NCI-H1105 treated with DMSO at 0.1 percent for 48 hours (cell line): ENCODE measurements around the gene KLF7.

Experiments
- DNase-seq: peaks from one replicate; lab custom pipeline; 2025; lab: John Stamatoyannopoulos, UW

Gene KLF7

DNA sequence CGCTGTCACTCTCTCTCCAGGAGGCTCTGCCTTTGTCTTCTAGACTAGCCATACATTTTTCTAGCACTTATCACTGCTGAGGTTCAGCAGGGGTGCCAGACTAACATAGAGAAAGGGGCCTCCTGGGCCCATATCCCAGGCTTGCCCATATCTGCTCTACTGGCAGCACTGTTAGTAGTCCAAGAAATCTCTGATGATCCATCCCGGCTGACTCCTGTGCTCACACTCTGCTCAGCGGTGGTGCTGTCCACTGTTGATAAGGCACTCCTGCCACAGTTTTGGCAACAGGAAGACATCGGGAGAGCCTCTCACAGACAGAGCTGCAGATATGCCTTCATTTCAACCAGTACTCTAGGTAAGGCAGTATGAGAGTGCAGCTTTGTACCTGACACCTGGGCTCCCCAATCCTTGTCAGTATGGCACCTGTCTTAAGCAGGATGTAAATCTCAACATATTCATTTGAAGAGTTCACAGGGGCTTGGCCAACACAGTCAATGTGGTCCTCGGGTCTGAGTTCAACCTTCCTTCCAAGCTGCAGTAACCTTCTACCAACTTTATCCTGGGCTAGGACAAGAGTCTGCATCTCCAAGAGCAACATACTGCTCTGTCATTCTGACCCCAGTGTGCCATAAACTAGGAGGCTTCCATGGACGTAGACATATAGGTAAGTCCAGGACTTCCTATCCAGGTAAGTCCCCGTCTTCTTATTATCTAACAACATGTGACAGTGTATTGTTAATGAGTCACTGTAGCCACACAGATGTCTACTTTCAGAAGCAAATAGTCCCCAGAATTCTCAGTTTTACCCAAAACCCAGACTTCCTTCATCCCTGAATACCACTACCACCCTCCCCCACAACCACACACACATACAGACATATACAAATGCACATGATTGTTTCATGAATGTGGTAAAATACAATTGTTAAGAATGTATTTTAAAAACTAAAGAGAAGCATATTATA, 16.2 kb downstream of the KLF7 start:
- DNase-seq = no peak

DNA sequence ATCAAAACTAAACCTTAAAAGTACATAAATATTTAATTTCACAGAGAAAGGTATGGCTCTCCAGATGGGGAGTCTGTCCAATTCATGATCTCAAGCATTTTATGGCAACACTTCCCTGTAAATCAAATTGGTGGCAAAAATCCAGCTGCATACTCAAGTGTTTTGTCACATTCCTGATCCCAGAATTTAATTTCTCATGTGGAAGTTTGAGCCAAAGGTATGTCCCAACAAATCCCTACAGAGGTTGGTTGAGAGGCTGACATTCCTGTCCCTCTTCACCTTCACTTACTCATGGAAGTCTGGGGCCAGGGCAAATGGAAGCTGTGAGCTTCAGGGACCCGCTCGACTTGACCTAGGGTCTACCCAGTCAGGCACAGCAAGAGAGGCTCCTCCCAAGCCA, 17.7 kb downstream of the KLF7 start:
- DNase-seq = peak; percentile 42

DNA sequence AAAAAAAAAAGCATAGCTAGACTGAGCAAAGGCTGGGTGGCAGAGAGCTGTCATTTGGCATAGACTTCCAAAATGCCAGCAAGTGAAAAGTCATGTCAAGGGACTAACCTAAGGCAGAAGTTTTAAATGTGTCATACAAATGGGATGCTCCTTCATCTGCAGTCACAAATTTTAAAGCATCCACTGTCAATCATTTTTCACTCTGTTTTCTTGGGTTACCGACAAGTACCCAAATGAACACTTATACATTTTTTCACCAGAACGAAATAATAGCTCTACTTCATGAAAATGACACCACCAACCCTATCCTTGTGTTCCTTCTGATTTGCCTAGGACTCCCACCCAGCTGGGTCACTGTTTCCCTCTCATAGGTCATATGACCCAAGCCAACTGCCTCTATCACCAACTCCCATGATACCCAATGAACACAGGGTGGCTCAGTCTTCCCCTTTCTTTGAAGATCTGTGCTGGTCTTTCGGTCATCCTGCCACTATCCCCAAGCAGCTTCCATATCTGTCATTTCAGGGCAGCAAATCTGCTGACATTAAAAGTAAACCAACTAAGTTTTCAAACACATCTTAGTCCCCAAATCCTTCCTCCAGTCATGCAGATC, 21.5 kb downstream of the KLF7 start:
- no peak for DNase-seq

DNA sequence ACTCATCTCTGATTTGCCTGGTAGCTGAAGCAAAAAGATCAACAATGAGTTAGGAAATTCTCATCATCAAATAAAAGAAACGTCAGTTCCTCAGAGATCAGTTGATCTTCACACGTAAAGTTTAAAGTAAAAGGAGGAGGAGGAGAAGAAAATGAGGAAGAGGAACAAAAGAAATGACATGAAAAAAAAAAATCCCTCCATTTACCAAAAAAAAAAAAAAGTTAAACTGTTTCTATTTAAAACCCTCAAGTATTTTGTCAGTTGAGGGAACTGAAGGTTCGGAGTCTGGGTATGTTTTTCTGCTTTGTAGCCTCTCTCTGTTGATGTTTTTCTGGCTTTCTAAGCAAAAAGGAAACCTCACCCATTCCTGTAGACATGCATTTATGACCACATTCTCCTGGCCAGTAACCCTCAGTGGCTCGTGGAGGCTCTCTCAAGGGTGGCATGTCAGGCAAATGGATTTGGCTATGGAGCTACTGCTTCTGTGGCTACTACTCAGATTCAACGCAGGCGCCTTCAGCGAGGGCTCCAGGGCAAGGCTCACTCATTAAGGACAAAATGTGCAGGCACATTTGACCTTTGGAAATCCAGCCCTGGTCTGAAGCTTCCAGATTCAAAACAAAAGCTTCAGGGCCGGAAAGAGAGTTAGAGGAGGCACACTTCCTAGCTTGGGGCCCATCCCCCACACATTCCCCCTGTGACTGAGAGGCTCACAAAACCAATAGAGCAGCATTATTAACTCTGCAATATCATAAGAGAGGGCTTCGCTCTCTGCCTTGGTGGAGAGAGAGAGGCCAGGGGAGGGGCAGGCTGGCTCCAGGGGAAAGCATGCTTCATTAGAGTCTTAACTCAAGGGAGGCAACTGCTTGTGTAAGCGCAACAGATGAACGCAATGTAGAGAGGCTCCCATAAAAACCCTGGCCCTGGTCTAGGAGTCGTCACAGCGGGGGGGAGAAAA, 22.3 kb downstream of the KLF7 start:
- no peak for DNase-seq

DNA sequence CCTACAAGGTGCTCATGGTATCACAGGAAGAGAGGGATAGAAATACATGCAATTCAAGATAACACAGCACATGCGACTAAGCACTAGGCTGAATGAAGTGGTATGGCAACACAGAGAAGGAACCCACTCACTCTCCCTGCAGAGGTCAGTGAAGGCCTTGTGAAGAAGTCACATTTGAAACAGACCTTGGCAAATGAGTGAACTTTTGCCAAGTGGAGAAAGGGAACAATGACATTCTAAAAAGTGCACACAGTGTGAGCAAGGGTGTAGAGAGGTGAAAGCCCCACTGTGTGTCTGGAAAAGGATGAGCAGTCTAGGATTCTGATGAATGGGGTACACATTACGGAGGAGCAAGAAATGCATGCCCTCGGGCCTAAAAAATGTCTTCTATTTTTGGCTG, 23.3 kb downstream of the KLF7 start:
- no peak for DNase-seq

DNA sequence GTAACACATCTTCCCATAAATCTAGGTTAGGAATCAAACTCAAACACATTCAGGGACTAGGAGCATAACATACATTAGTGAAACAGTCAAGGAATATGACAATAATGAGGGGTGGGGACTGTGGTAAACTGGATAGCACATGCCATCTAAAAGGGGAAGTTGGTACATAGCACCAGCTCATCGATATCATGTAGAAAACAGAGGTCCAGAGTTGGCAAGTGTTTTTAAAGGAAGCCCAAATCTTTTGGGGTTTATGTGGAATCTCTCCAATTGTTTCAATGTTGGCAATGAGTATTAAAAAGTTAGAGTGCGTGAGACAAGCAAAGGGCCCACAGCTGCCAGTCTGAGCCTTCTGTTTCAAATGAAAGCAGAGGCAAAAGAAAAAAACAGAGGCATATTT, 24.4 kb downstream of the KLF7 start:
- no peak for DNase-seq

DNA sequence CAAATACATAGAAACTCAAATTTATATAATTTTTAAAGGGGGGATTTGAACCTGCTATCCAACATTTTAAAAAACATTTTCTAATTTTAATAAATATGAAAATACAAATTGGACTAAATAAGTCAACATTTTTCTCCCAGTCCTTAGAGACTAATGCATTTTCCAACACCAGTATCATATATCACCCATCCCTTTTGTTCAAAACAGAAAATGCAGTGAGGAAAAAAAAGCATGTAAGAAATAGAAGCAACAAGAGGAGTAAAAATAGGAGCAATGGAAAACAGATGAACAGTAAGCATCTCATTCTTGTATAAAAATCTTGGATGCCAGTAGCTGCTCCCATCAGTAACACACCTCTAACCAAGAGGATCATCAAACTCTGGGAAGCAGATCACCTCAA, 25.5 kb downstream of the KLF7 start:
- no peak for DNase-seq

DNA sequence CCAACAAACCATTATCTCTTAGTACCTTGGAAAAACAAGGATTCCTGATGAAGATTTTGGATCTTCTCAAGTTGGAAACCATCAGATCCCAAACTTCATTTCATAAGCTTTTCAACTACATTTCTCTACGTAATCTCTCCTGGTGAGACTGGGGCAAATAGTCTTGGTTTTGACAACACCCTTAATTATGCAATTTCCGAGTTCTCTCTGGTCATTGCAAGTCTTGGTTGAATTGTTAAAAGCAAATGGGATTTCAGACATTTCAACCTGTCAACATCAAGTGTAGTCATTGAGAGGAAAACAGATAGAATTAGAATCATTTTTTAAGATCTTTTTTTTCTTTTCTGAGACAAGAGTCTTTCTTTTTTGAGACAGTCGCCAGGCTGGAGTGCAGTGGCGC, 26.2 kb downstream of the KLF7 start:
- DNase-seq = no peak

DNA sequence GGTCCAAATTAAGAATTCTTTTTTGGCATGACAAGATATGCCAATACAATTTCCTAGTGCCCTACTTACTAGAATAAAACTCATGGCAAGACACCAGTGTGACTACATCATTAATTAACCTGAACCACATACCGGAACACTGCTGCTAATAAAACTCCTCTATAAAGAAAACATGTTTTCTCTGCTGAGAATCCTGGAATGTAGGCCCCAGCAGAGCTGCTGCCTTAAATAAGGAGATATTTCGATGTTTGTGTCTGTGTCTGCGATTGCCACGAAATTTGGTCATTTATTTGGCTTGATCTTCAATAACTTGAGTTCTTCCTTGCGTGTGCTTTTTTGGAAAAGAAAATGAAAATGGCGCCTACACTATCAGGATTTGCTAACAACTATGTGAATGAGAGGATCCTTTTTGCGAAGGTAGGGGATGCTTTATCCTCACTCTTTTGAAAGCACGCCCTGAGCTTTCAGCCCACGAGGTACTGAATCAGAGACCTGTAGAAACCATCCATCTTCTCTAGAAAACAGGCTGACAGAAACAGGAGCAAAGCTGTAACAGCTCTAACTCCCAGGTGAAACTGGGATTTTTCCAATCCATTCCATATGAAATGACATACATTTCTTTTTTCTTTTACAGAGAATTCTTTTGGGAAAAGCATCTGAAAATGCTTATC, 27.0 kb downstream of the KLF7 start:
- no peak for DNase-seq

DNA sequence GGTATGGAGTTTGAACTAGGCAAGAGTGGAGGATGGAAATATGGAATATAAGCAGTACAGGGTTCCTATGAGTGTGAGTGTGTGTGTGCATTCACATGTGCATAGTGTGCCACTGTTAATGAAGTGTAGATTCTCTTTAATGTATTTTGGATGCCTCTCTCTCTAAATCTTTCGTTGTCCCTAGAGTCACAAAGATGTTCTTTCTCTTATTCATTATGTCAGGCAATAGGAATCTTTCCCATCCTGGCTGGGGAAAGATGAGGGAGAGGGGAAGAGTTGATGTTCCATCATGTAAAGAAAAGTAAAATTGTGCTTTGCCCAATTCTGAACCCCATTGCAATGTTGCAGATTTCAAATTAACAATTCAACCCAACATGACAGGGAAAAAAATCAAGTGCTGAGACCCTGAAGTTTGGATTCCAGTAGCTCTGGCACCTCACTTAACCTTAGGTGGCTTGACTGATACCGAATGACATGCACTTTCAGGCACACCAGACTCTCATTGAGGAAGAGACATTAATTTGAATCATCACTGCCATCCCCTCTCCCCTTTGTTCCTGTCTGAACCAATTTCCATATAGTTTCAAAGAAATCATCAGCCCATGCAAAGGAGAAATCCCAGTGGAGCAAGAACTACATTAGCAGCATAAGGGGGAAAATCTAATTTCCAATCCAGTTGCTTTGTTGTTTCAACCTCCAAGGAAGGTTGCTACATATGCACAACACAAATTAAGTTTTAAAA, 28.0 kb downstream of the KLF7 start:
- no peak for DNase-seq

DNA sequence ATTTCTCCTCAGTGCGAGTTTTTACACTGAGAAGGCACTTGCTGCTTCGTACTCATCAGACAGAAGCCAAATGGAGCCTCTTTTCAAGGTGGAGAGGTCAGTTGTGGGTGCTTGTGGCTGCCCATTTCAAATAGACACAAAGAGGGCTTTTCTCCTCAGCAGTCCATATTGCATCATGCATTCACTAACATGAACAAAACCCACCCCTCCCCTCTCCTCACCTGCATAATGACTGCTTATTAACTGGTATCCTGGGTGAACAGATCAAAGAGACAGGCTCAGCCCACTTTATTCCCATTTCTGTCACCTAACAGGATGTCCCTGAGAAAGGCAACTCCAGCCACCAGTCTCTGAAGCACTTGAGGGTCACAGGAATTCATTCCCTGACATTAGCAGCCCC, 28.9 kb downstream of the KLF7 start:
- DNase-seq = no peak

DNA sequence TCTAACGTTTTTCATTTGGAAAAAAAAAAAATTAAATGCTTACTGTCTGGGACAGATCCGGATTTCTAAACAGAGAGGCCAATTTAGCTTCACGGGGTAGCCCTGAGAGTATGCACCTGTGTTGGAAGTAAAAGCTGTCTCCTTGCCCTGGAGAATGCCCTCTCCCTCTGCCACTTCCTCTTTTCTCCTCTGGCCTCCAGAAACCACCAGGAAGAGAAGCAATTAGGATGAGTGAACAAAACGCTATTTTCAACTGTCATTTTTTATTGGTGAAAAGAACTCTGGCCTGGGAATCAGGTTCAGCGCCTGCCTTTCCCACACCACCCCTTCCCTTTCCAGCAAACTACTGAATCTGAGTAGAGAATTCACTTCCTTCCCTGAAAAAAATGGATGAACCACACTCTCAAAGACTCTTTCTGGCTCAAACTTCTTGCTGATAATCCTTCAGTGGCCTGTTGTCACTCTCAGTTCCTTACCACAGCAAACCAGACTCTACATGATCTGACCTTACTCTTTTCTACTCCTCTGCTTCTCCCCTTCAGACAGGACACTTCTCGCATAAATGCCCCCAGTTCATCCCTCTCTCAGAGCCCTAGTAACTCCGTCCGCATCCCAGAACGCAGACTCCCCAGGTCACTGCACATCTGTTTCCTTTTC, 29.8 kb downstream of the KLF7 start:
- no peak for DNase-seq

DNA sequence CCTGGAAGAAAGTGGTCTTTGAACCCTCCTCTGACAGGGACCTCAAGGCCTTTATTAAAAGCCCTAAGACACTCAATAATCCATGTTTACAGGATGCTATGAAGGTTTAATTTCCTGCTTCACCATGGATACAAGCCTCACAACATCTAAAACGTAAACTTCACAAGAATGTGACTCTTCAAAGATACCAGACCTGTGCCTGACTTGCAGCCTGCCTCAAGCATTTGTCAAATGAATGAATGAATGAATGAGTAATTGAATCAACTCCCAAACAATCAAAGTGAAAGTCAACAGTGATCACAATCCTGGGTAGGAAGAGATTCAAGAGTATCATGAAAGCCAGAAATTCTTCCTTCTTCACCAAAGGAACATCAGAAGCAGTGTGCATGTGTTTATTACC, 30.4 kb downstream of the KLF7 start:
- DNase-seq = no peak

DNA sequence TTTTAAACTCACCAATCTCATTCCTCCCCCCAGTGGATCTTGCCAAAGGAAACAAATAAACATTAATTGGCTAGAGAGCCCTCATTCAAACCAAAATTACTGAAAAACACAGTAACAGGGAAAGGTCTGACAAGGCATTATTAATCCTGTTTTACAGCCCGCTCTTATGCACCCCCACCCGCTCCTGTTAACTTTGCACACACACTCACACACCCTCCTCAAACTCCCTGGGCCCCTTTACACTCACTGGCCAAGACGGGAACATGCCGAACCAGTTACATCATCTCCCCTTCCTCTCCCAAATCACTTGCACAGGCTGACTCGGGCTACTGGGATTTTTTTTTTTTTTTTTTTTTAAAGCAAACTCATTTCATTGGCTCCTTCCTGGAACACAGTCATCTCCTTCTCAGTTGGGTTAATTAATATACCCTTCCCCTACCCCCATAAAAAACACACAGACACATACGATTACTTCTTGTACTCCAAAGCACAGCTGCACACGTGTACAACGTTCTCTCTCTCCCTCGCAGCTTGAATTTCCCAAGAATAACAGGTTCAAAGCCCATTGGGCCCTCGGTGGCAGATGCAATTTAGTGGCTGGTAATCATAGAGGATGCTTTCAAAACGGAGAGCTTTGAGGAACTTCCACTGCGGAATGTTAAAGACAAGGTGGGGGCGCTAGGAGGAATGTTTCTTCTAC, 31.8 kb downstream of the KLF7 start:
- peak; percentile 99 for DNase-seq

DNA sequence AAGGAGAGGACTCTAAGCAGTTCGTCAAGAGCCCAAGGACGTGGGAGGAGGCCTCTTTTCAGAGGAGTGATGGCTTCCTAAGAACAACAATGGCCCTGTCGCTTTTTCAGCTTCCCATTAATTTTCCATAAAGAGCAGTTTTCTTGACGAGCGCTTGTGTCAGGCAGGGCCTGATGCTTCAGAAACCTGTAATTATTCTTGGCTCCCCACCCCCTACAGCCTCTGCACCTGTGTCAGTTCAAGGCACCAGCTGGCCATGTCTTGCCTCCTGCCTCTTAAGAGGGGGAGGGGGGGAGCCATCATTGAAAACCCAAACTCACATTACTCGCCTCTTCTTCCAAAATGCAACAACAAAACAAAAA, 32.3 kb downstream of the KLF7 start:
- DNase-seq = peak; percentile 99

DNA sequence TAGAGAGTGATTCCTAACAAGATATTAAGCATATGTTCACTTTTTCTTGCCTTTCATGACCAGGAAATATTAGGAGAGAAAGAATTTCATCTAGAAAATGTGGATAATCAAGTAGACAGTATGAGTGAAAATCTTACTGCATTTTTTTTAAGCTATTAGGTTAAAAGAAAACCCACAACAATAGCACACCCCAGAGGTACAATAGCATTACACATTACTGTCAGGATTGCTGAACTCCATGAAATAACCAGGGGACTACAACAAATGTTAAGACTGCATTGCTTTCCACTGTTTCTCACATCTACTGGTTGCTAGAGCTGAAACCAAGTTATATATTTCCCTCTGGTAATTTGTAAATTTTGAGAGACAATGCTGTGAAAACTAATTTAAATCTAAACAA, 33.7 kb downstream of the KLF7 start:
- DNase-seq = peak; percentile 12

DNA sequence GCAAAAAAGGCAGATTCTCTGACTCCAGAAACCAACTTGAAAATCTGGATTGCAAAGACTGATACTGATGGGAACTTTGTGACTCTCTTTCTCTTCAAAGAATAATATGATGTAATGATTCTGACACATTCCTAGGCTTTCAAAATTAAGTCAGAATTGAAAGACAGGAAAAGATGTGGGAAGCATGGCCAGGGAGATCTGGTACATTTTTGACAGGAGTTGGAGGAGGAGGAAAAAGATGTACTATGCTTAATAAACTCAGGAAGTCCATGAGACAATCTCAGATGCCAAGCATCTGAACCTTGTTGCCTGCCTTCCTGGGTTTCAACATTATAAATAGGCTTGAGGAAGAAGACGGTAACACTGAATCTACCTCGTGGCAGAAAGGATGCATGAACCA, 34.2 kb downstream of the KLF7 start:
- DNase-seq = no peak

DNA sequence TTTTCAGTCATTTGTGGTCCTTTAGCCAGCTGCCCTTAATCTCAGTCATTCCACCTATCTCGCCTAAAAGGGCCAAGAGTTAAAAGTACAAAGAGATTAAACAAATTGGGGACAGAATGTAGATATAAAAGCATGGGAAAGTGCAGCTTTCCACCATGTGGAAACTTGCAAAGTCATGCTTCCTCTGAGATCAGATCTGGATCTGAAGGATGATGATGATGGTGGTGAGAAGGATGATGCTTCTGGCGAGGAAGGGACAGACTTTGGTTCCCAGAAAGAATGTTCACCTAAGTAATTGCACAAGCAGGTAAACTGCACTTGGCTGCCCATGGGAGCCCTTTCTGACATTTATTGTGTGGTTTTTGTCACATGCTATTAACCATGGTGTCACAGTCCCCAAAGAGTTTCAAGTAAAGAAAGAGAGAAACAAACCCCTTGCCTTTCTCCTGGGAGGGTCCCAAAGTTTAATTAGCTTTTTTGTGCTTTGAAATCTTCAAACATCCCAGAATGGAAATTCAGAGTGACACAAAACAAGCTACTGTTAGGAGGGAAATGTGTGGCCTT, 34.7 kb downstream of the KLF7 start:
- no peak for DNase-seq

DNA sequence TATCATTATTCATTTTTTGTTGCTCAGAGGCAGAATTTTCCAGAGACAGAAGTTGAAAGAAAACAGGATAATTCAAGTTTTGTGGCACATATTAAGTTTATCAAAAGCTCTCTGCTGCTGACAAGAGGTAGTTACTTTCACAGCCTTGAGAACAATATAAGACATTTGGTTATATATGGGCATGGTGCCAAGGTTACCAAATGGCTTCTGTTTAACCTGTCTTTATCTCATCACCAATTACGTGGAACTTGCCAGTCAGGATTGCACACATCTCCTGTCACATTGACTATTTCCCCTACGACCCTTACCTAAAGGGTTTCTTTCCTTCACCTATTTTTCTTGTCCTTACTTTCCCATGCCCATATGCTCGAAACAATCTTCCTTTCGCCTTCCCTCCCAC, 35.9 kb downstream of the KLF7 start:
- peak; percentile 62 for DNase-seq

DNA sequence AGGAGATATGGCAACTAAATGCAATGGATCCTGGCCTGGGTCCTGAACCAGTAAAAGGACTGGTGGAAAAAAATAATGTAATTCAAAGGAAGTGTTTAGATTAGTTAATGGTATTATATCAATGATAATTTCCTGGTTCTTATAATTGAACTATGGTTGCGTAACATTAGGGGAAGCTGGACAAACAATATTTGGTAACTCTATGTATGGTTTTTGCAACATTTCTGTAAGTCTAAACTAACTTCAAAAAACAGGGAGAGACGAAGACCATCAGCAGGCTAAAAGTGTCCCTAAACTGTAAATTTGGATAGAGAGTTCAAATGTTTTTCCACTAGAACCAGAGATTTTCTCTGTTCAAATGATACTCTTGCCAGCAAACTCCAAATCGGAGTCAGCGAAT, 36.9 kb downstream of the KLF7 start:
- no peak for DNase-seq
